Hematopoietic multipotent progenitor cell treated with erythropoietin and hydrocortisone succinate and interleukin-3 and kit ligand, for 6 days (in vitro differentiated cells): ENCODE data around the gene KRTAP10-7.
"Not testable (repeated sequence)": the region's sequence is repeated elsewhere in the genome, so short reads cannot be mapped to it uniquely, and the experiment has no call there.

Source experiments
- DNase-seq: peaks from one replicate; pipeline ENCODE4 v3.0.0-alpha.2; 2015

Gene KRTAP10-7

DNA sequence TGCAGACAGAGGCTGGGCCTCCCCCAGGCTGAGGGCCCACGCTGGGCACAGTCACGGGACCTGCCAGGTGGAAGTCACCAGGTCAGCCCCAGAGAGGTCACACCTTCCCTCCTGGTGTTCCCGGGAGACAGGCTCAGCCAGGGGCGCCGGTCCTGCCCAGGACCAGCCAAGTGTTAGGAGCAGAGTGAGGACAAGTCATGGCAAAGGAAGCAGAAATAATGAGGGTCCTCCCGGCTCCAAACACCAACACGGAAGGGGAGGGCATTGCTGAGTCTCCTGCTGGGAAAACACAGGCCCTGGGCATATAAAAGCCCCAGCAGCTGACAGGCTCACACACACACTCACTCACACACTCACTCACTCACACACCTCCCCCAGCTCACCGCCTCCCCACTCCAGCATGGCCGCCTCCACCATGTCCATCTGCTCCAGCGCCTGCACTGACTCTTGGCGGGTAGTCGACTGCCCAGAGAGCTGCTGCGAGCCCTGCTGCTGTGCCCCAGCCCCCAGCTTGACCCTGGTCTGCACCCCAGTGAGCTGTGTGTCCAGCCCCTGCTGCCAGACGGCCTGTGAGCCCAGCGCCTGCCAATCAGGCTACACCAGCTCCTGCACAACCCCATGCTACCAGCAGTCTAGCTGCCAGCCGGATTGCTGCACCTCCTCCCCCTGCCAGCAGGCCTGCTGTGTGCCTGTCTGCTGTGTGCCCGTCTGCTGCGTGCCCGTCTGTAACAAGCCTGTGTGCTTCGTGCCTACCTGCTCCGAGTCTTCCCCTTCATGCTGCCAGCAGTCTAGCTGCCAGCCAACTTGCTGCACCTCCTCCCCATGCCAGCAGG lies 36.8 kb downstream of the KRTAP10-7 start, which contains the start of gene KRTAP10-10:
Gene KRTAP10-10, plus strand, starts transcription at position 339 of the 833 bp plus-strand sequence. Its CDS starts 62 bp downstream, at position 401.
- DNase-seq = no peak

- DNase-seq = not testable (repeated sequence)
Observed at GRCh38 chr21:44637851-44638348, 37.5 kb downstream of the KRTAP10-7 start.

GRCh38 chr21:44638506-44639330 lies 38.3 kb downstream of the KRTAP10-7 start:
- DNase-seq = not testable (repeated sequence)

GRCh38 chr21:44639331-44639655 lies 38.9 kb downstream of the KRTAP10-7 start:
- no peak for DNase-seq

GRCh38 chr21:44640761-44641160 lies 40.4 kb downstream of the KRTAP10-7 start:
- DNase-seq = no peak

GRCh38 chr21:44643741-44644310 lies 43.4 kb downstream of the KRTAP10-7 start:
- no peak for DNase-seq

GRCh38 chr21:44644878-44645277 lies 44.5 kb downstream of the KRTAP10-7 start:
- no peak for DNase-seq

DNA sequence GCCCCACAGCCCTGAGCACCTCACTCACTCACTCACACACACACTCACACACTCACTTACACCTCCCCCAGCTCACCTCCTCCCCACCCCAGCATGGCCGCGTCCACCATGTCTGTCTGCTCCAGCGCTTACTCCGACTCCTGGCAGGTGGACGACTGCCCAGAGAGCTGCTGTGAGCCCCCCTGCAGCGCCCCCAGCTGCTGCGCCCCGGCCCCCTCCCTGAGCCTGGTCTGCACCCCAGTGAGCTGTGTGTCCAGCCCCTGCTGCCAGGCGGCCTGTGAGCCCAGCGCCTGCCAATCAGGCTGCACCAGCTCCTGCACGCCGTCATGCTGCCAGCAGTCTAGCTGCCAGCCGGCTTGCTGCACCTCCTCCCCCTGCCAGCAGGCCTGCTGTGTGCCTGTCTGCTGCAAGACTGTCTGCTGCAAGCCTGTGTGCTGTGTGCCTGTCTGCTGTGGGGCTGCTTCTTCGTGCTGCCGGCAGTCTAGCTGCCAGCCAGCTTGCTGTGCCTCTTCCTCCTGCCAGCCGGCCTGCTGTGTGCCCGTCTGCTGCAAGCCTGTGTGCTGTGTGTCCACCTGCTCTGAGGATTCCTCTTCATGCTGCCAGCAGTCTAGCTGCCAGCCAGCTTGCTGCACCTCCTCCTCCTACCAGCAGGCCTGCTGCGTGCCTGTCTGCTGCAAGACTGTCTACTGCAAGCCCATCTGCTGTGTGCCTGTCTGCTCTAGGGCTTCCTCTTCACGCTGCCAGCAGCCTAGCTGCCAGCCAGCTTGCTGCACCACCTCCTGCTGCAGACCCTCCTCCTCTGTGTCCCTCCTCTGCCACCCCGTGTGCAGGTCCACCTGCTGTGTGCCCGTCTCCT lies 46.2 kb downstream of the KRTAP10-7 start, which contains the start of gene KRTAP10-11:
Gene KRTAP10-11, plus strand, starts transcription at position 49 of the 856 bp plus-strand sequence. Its CDS starts 45 bp downstream, at position 94.
- DNase-seq = not testable (repeated sequence)

- DNase-seq = no peak
Observed at GRCh38 chr21:44647222-44647552, 46.8 kb downstream of the KRTAP10-7 start.

GRCh38 chr21:44648557-44649311 lies 48.3 kb downstream of the KRTAP10-7 start:
- DNase-seq = no peak

DNA sequence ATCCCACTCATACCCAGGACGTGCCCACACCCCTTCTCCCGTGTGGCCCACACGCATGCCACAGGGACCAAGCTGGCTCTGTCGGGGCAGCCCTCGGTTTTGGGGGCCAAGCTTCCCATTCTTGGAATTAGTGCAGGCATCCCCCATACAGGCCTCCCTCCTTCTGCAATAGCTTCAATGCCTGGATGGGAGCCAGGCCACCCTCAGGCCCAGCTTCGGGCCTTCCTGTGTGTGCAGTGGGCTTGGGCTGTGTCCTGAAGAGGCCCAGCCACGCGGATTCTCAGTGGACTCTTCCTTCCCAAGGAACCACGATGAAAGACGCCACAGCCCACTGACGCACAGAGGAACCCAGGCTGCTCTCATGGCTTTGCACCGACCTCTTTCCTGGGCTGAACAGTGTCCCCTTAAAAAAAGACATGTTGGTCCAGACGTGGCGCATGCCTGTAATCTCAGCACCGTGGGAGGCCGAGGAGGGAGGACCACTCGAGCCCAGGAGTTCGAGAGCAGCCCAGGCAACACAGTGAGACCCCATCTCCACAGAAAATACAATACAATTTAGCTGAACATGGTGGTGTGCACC lies 49.2 kb downstream of the KRTAP10-7 start:
- DNase-seq = no peak

- no peak for DNase-seq
Observed at GRCh38 chr21:44650265-44650972, 50.0 kb downstream of the KRTAP10-7 start.

DNA sequence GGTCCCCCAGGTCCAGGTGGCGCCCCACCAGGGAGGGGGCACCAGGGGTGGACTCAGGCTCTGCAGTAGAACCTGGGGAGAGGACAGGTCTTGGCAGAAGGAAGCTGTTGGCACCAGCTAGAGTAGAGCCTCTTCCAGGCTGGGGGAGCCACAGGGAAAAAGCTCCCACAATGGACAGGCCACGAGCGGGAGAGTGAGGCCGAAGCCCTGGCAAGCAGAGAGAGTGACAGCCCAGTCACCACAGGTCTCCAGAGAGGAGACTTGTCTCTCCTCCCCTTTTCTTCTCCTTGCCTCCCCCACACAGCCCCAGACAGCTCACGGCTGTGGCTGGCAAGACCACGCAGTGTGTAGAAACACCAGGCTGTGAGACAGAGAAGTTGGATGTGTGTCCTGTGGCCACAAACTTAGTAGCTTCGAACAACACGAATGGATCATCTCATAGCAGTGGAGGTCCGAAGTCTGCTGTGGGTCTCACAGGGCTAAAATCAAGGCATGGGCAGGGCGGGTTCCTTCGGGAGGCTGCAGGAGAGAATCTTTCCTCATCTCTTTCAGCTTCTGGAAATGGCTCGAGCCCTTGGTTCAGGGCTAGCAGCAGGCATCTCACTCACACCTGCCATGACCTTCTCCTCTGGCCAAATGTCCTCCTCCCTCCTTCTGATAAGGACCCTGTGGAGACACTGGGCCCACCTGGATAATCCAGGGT lies 50.7 kb downstream of the KRTAP10-7 start:
- DNase-seq = no peak
